Esophagus muscularis mucosa (tissue), 4 donors: Measurements from ENCODE around the gene MRPL1.

Experiments
- EP300 ChIP-seq: sonication (generic); formaldehyde crosslinking; IDR thresholded peaks from one replicate; pipeline ENCODE4 v1.6.1; 2017; ENCODE audit warnings: antibody characterized with exemption
- POLR2A ChIP-seq: fragments of 450-650 bp; IDR thresholded peaks from one replicate; pipeline ENCODE4 v1.6.1; 2017; ENCODE audit warnings: antibody characterized with exemption, moderate library complexity, mild to moderate bottlenecking, low read depth
- POLR2AphosphoS5 ChIP-seq, 2 donors: sonication (generic); formaldehyde crosslinking; IDR thresholded peaks; one replicate each; pipeline ENCODE4 v1.6.1; 2017; ENCODE audit warnings: antibody characterized with exemption in 2 of 2
- TF ChIP-seq, protein P1 (sequence below), 3 experiments: fragments of 200-600 bp in 2 of 3; fragments of 450-650 bp in 1 of 3; sonication (generic) in 2 of 3; IDR thresholded peaks; one replicate each; pipeline ENCODE4 v1.5.1; 2017 to 2019; ENCODE audit warnings: antibody characterized with exemption in 3 of 3, mild to moderate bottlenecking in 2 of 3, moderate library complexity in 1 of 3

DNA sequence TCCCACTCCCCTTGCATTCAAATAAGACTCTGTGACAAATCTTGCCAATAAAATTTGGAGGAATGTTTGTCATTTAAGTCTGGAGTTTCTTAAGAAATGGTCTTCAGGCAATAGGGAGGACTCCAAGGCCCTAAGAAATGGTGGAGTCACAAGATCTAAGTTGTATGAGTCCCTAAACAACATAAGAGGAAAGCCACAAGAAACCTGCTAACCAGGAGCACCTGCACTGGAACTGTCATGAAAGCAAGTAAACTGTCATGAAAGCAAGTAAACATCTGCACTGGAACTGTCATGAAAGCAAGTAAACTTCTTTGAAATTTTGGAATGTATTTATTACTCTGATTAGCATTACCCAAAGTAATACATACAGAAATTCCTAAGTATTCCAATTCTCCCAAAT lies 47.0 kb upstream of the MRPL1 start:
- no peak for TF ChIP-seq POLR2A
- TF ChIP-seq, protein P1, sequence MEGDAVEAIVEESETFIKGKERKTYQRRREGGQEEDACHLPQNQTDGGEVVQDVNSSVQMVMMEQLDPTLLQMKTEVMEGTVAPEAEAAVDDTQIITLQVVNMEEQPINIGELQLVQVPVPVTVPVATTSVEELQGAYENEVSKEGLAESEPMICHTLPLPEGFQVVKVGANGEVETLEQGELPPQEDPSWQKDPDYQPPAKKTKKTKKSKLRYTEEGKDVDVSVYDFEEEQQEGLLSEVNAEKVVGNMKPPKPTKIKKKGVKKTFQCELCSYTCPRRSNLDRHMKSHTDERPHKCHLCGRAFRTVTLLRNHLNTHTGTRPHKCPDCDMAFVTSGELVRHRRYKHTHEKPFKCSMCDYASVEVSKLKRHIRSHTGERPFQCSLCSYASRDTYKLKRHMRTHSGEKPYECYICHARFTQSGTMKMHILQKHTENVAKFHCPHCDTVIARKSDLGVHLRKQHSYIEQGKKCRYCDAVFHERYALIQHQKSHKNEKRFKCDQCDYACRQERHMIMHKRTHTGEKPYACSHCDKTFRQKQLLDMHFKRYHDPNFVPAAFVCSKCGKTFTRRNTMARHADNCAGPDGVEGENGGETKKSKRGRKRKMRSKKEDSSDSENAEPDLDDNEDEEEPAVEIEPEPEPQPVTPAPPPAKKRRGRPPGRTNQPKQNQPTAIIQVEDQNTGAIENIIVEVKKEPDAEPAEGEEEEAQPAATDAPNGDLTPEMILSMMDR (IDR thresholded peaks at IDR 0.05): no peak
- TF ChIP-seq POLR2AphosphoS5 (IDR thresholded peaks at IDR 0.05): no peak
- no peak for TF ChIP-seq EP300
